Peyer's patch (tissue), 4 donors: ENCODE data around the gene OPN1MW. TPM values are rescaled to one million over a fixed set of nuclear protein-coding genes. Genes with fewer than 3 reads are reported as not detected.
"Not testable (repeated sequence)": the region's sequence is repeated elsewhere in the genome, so short reads cannot be mapped to it uniquely, and the experiment has no call there.

ENCODE experiments used
- DNase-seq, 3 donors: peaks; one replicate each; pipeline ENCODE4 v3.0.0-alpha.2; 2017 to 2019
- H3K27ac ChIP-seq, 4 donors: fragments of 200-600 bp; sonication (generic); one replicate each; pipeline ENCODE4 v1.5.1; 2016 to 2019
- H3K27me3 ChIP-seq, 2 donors: fragments of 200-600 bp; sonication (generic); one replicate each; pipeline ENCODE4 v1.5.1; 2019
- H3K36me3 ChIP-seq, 3 donors: fragments of 200-600 bp; sonication (generic); one replicate each; pipeline ENCODE4 v1.5.1; 2016 to 2019
- H3K4me1 ChIP-seq, 4 donors: fragments of 200-600 bp; sonication (generic); one replicate each; pipeline ENCODE4 v1.5.1; 2016 to 2019
- H3K4me3 ChIP-seq, 4 donors: fragments of 200-600 bp; sonication (generic); 1 replicate in 3 of 4; 2 replicates in 1 of 4; pipeline ENCODE4 v1.5.1; 2016 to 2019; ENCODE audit warnings: mild to moderate bottlenecking in 1 of 4
- H3K9me3 ChIP-seq, 4 donors: fragments of 200-600 bp; sonication (generic); one replicate each; pipeline ENCODE4 v1.5.1; 2016 to 2019; ENCODE audit warnings: mild to moderate bottlenecking in 1 of 4
- CTCF ChIP-seq, 6 experiments: fragments of 450-650 bp in 4 of 6; fragments of 200-600 bp in 2 of 6; sonication (generic) in 1 of 6; IDR thresholded peaks; one replicate each; pipeline ENCODE4 v1.5.1; 2017 to 2019; ENCODE audit warnings: antibody characterized with exemption in 6 of 6, mild to moderate bottlenecking in 3 of 6, moderate library complexity in 1 of 6
- POLR2A ChIP-seq, 2 donors: fragments of 450-650 bp; IDR thresholded peaks; one replicate each; pipeline ENCODE4 v1.5.1; 2017; ENCODE audit warnings: antibody characterized with exemption in 2 of 2, mild to moderate bottlenecking in 2 of 2, moderate library complexity in 2 of 2
- total RNA-seq, 4 donors: library from RNA; depleted of rRNA; stranded (reverse); fragments of >200 nt; gene quantifications; one replicate each; pipeline ENCODE4 v1.1.0, GENCODE V29; 2016

The OPN1MW gene
- not detected for total RNA-seq

- H3K27me3 ChIP-seq, DNase-seq, H3K9me3 ChIP-seq, H3K4me3 ChIP-seq, H3K36me3 ChIP-seq, H3K4me1 ChIP-seq, H3K27ac ChIP-seq: not testable (repeated sequence)
These were observed at the start of gene OPN1MW for GRCh38 chrX:154182296-154182695. TSS of gene OPN1MW (plus strand) at chrX:154182596. CDS start at chrX:154182678, 82 bp downstream.

- H3K4me3 ChIP-seq = no peak overlapping the region
- DNase-seq = no peak
- peak overlapping the region in 1 of 4 donors; percentile 53 for H3K27ac ChIP-seq
- no peak for TF ChIP-seq POLR2A (IDR thresholded peaks at IDR 0.05)
- no peak for TF ChIP-seq CTCF (IDR thresholded peaks at IDR 0.05)
- H3K36me3 ChIP-seq = no peaks in the 10 kb centered on the region
- H3K9me3 ChIP-seq = no peaks in the 10 kb centered on the region
- H3K4me1 ChIP-seq = no peaks in the 10 kb centered on the region
- H3K27me3 ChIP-seq = no peaks in the 10 kb centered on the region
These were observed 46.8 kb upstream of the OPN1MW start for GRCh38 chrX:154135458-154136229.

- Histone ChIP-seq H3K4me1 (no peaks in the 10 kb centered on the region), H3K9me3 (no peaks in the 10 kb centered on the region), H3K27ac (peak overlapping the region; percentile 30 to 69 (median 42)), H3K27me3 (no peaks in the 10 kb centered on the region), H3K36me3 (no peaks in the 10 kb centered on the region), H3K4me3 (peak overlapping the region; percentile 15 to 41 (median 28))
- no peak for TF ChIP-seq POLR2A (IDR thresholded peaks at IDR 0.05)
- peak; percentile 54 to 81 (median 64) for TF ChIP-seq CTCF (IDR thresholded peaks at IDR 0.05)
- DNase-seq = peak; percentile 71 to 86 (median 73)
These were observed 45.7 kb upstream of the OPN1MW start for GRCh38 chrX:154136627-154137161.

- H3K27ac ChIP-seq = no peak overlapping the region
- TF ChIP-seq CTCF (IDR thresholded peaks at IDR 0.05) (no peak), POLR2A (IDR thresholded peaks at IDR 0.05) (no peak)
- no peaks in the 10 kb centered on the region for H3K27me3 ChIP-seq
- H3K9me3 ChIP-seq = no peaks in the 10 kb centered on the region
- DNase-seq = no peak
- H3K4me1 ChIP-seq = no peaks in the 10 kb centered on the region
- H3K4me3 ChIP-seq = no peak overlapping the region
- H3K36me3 ChIP-seq = no peaks in the 10 kb centered on the region
These were observed 43.5 kb upstream of the OPN1MW start for GRCh38 chrX:154138857-154139256.

DNA sequence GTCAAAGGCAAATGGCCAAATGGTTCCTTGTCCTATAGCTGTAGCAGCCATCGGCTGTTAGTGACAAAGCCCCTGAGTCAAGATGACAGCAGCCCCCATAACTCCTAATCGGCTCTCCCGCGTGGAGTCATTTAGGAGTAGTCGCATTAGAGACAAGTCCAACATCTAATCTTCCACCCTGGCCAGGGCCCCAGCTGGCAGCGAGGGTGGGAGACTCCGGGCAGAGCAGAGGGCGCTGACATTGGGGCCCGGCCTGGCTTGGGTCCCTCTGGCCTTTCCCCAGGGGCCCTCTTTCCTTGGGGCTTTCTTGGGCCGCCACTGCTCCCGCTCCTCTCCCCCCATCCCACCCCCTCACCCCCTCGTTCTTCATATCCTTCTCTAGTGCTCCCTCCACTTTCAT lies 42.2 kb upstream of the OPN1MW start:
- Histone ChIP-seq H3K4me1 (no peaks in the 10 kb centered on the region), H3K27ac (no peak overlapping the region), H3K27me3 (no peaks in the 10 kb centered on the region), H3K4me3 (no peak overlapping the region), H3K9me3 (no peaks in the 10 kb centered on the region), H3K36me3 (no peaks in the 10 kb centered on the region)
- DNase-seq = no peak
- TF ChIP-seq CTCF (IDR thresholded peaks at IDR 0.05) (no peak), POLR2A (IDR thresholded peaks at IDR 0.05) (no peak)

DNA sequence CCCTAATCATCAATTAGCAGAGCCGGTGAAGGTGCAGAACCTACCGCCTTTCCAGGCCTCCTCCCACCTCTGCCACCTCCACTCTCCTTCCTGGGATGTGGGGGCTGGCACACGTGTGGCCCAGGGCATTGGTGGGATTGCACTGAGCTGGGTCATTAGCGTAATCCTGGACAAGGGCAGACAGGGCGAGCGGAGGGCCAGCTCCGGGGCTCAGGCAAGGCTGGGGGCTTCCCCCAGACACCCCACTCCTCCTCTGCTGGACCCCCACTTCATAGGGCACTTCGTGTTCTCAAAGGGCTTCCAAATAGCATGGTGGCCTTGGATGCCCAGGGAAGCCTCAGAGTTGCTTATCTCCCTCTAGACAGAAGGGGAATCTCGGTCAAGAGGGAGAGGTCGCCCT lies 41.7 kb upstream of the OPN1MW start:
- H3K4me1 ChIP-seq = no peaks in the 10 kb centered on the region
- no peaks in the 10 kb centered on the region for H3K36me3 ChIP-seq
- DNase-seq = no peak
- H3K9me3 ChIP-seq = no peaks in the 10 kb centered on the region
- no peaks in the 10 kb centered on the region for H3K27me3 ChIP-seq
- H3K4me3 ChIP-seq = no peak overlapping the region
- TF ChIP-seq POLR2A (IDR thresholded peaks at IDR 0.05) (no peak), CTCF (IDR thresholded peaks at IDR 0.05) (no peak)
- H3K27ac ChIP-seq = no peak overlapping the region
